HG03354 (cell line): ENCODE measurements around the gene RTN4RL1.
"Not testable (repeated sequence)": the region's sequence is repeated elsewhere in the genome, so short reads cannot be mapped to it uniquely, and the experiment has no call there.

ENCODE experiments used
- ATAC-seq: cut with Tn5 transposase; IDR thresholded peaks from one replicate; pipeline ENCODE4 v1.9.1; 2021; ENCODE audit warnings: mild to moderate bottlenecking; ENCODE audit not compliant: unreplicated experiment, poor library complexity, severe bottlenecking

The RTN4RL1 gene

GRCh38 chr17:1985093-1985492 lies 40.0 kb downstream of the RTN4RL1 start:
- ATAC-seq, result no peak

GRCh38 chr17:1982793-1983366 lies 42.3 kb downstream of the RTN4RL1 start:
- not testable (repeated sequence) for ATAC-seq

- ATAC-seq, result no peak
These were observed 44.4 kb downstream of the RTN4RL1 start for GRCh38 chr17:1980665-1981250.

GRCh38 chr17:1979182-1979985 lies 45.8 kb downstream of the RTN4RL1 start:
- ATAC-seq, result no peak

- ATAC-seq, result no peak
These were observed 46.7 kb downstream of the RTN4RL1 start for GRCh38 chr17:1978396-1978949.

- no peak for ATAC-seq
These were observed 47.3 kb downstream of the RTN4RL1 start for GRCh38 chr17:1977583-1978395.

- no peak for ATAC-seq
These were observed 48.5 kb downstream of the RTN4RL1 start for GRCh38 chr17:1976683-1977064.

GRCh38 chr17:1976000-1976682 lies 49.0 kb downstream of the RTN4RL1 start:
- no peak for ATAC-seq

GRCh38 chr17:1975573-1975972 lies 49.6 kb downstream of the RTN4RL1 start:
- no peak for ATAC-seq

GRCh38 chr17:1972487-1973160 lies 52.5 kb downstream of the RTN4RL1 start:
- ATAC-seq, result no peak

GRCh38 chr17:1970843-1971384 lies 54.2 kb downstream of the RTN4RL1 start:
- no peak for ATAC-seq

- no peak for ATAC-seq
These were observed 55.4 kb downstream of the RTN4RL1 start for GRCh38 chr17:1969712-1970111.

GRCh38 chr17:1967213-1967612 lies 57.9 kb downstream of the RTN4RL1 start:
- no peak for ATAC-seq

- ATAC-seq, result no peak
These were observed 58.7 kb downstream of the RTN4RL1 start for GRCh38 chr17:1966274-1967086.

- no peak for ATAC-seq
These were observed 59.4 kb downstream of the RTN4RL1 start for GRCh38 chr17:1965556-1966273.

GRCh38 chr17:1963250-1963649 lies 61.9 kb downstream of the RTN4RL1 start:
- no peak for ATAC-seq

GRCh38 chr17:1961189-1961588 lies 63.9 kb downstream of the RTN4RL1 start:
- no peak for ATAC-seq
